ENCODE results near the gene ZRANB1. TPM values are rescaled to one million over a fixed set of nuclear protein-coding genes. Genes with fewer than 3 reads are reported as not detected.
A peak's percentile ranks its signal among the peaks of the same experiment; 100 is the strongest.

ZRANB1 gene
- total RNA-seq, 1 donor from 2014 or later = 24.2 TPM

GRCh38 chr10:124955868-124956267 lies 13.9 kb downstream of the ZRANB1 start:
- intact Hi-C loops (cut with DNase I) = no loop called here
- no peak for DNase-seq
- no peak for ATAC-seq (ENCODE audit: poor library complexity)

GRCh38 chr10:124956764-124957163 lies 14.8 kb downstream of the ZRANB1 start:
- intact Hi-C loops (cut with DNase I) = no loop called here
- DNase-seq = no peak
- no peak for ATAC-seq (ENCODE audit: poor library complexity)

- intact Hi-C loops (cut with DNase I) = no loop called here
- DNase-seq (no peak), ATAC-seq (ENCODE audit: poor library complexity) (peak; percentile 34)
These were observed 15.6 kb downstream of the ZRANB1 start for GRCh38 chr10:124957404-124957947.

- ATAC-seq (ENCODE audit: poor library complexity) (no peak), DNase-seq (no peak)
- intact Hi-C loops (cut with DNase I) = no loop called here
These were observed 17.6 kb downstream of the ZRANB1 start for GRCh38 chr10:124959564-124959963.

- DNase-seq = no peak
- ATAC-seq (ENCODE audit: poor library complexity) = no peak
- intact Hi-C loops (cut with DNase I) = no loop called here
These were observed 19.3 kb downstream of the ZRANB1 start for GRCh38 chr10:124961248-124961570.

- no peak for ATAC-seq (ENCODE audit: poor library complexity)
- DNase-seq = no peak
- intact Hi-C loops (cut with DNase I) = no loop called here
These were observed 20.5 kb downstream of the ZRANB1 start for GRCh38 chr10:124962421-124962820.

GRCh38 chr10:124963866-124964720 lies 22.2 kb downstream of the ZRANB1 start:
- ATAC-seq (ENCODE audit: poor library complexity) = no peak
- DNase-seq = no peak
- intact Hi-C loops (cut with DNase I) = no loop called here

GRCh38 chr10:124966008-124966407 lies 24.1 kb downstream of the ZRANB1 start:
- intact Hi-C loops (cut with DNase I) = no loop called here
- no peak for ATAC-seq (ENCODE audit: poor library complexity)

GRCh38 chr10:124967255-124967654 lies 25.3 kb downstream of the ZRANB1 start:
- intact Hi-C loops (cut with DNase I) = no loop called here
- DNase-seq = no peak
- ATAC-seq (ENCODE audit: poor library complexity) = no peak

More at GRCh38 chr10:124966008-124966407, 24.1 kb downstream of the ZRANB1 start:
- no peak for DNase-seq

- ATAC-seq (ENCODE audit: poor library complexity) = peak; percentile 72
- DNase-seq = no peak
- intact Hi-C loops (cut with DNase I) = no loop called here
These were observed 29.4 kb downstream of the ZRANB1 start for GRCh38 chr10:124971276-124971675.

- no peak for DNase-seq
- no peak for ATAC-seq (ENCODE audit: poor library complexity)
- intact Hi-C loops (cut with DNase I) = no loop called here
These were observed 30.7 kb downstream of the ZRANB1 start for GRCh38 chr10:124972637-124973036.

GRCh38 chr10:124974131-124974530 lies 32.2 kb downstream of the ZRANB1 start:
- DNase-seq (no peak), ATAC-seq (ENCODE audit: poor library complexity) (no peak)
- intact Hi-C loops (cut with DNase I) = no loop called here

- ATAC-seq (ENCODE audit: poor library complexity) (no peak), DNase-seq (no peak)
- intact Hi-C loops (cut with DNase I) = no loop called here
These were observed 34.1 kb downstream of the ZRANB1 start for GRCh38 chr10:124975977-124976514.

- intact Hi-C loops (cut with DNase I) = no loop called here
- ATAC-seq (ENCODE audit: poor library complexity) (no peak), DNase-seq (no peak)
These were observed 35.2 kb downstream of the ZRANB1 start for GRCh38 chr10:124977161-124977560.

GRCh38 chr10:124977648-124978375 lies 35.9 kb downstream of the ZRANB1 start:
- ATAC-seq (ENCODE audit: poor library complexity) (peak; percentile 70), DNase-seq (no peak)
- intact Hi-C loops (cut with DNase I) = no loop called here

- DNase-seq (no peak), ATAC-seq (ENCODE audit: poor library complexity) (peak; percentile 29)
- intact Hi-C loops (cut with DNase I) = no loop called here
These were observed 36.4 kb downstream of the ZRANB1 start for GRCh38 chr10:124978376-124978725.

GRCh38 chr10:124983321-124983720 lies 41.4 kb downstream of the ZRANB1 start:
- DNase-seq (no peak), ATAC-seq (ENCODE audit: poor library complexity) (no peak)
- intact Hi-C loops (cut with DNase I) = no loop called here

GRCh38 chr10:124984376-124984775 lies 42.5 kb downstream of the ZRANB1 start:
- intact Hi-C loops (cut with DNase I) = no loop called here
- no peak for ATAC-seq (ENCODE audit: poor library complexity)
- DNase-seq = no peak

- ATAC-seq (ENCODE audit: poor library complexity) (no peak), DNase-seq (no peak)
- intact Hi-C loops (cut with DNase I) = no loop called here
These were observed 43.2 kb downstream of the ZRANB1 start for GRCh38 chr10:124985162-124985561.

- ATAC-seq (ENCODE audit: poor library complexity) (no peak), DNase-seq (no peak)
- intact Hi-C loops (cut with DNase I) = no loop called here
These were observed 45.9 kb downstream of the ZRANB1 start for GRCh38 chr10:124987788-124988187.
